Pulmonary artery endothelial cell (primary cell): ENCODE results near the gene GAS7. TPM values are rescaled to one million over a fixed set of nuclear protein-coding genes. Genes with fewer than 3 reads are reported as not detected.

Experiments used
- DNase-seq: peaks from one replicate; pipeline ENCODE4 v3.0.0-alpha.2; 2011; ENCODE audit warnings: low read depth, low spot score
- total RNA-seq: library from RNA; depleted of rRNA; stranded (reverse); fragments of >200 nt; gene quantifications from 2 replicates; pipeline ENCODE4 v1.2.3, GENCODE V29; 2014

GAS7 gene
- total RNA-seq: not detected in 2 replicates

- DNase-seq: no peak
Observed at GRCh38 chr17:10198509-10199249, at the start of gene GAS7. Gene GAS7, minus strand, starts transcription at chr17:10198606.

GRCh38 chr17:10247810-10248209 is 49.4 kb upstream of the GAS7 start:
- DNase-seq: no peak

DNA sequence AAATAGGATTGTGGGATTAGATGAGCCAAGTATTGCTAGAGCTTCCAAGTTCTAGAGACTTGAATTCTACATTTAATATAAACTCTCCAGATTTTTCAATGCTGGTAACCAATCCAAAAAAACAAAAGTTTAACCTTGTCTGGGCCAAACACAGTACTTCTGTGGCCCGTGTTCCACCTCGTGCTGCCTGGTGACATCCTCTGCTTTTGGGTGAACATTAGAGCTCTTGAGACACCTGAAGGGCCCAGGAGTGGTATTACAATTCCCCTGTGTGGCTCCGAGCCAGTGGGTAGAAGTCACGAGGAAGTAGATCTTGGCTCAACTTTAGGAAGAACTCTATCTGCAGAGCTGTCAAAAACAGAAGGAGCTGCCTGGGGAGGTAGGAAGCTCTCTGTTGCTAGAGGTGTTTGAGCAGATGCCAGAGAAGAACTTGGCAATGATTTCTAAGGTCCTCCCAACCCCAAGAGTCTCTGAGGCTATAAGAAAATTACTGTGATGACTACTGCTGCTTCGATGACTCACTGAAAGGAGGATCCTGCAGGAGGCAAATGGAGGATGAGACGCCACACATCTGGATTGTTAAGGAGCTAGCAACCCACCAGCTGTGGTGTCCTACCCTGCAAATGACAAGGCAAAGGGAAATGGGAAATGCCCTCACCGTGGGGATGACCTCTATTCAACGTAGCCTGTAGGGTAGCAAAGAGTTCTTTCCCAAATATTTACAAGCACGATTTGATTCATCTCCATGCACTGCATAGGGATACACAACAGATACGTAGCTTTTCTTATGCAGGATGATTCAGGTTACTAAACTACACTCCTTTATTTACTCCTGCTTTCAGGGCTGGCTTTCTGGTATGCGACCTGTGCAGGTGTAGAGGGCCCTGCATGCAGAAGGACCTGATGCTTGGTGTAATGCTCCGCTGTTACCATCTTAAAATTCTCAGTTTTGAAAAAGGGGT is 45.8 kb upstream of the GAS7 start:
- no peak for DNase-seq

- DNase-seq: no peak
Observed at GRCh38 chr17:10241781-10242180, 43.4 kb upstream of the GAS7 start.

DNA sequence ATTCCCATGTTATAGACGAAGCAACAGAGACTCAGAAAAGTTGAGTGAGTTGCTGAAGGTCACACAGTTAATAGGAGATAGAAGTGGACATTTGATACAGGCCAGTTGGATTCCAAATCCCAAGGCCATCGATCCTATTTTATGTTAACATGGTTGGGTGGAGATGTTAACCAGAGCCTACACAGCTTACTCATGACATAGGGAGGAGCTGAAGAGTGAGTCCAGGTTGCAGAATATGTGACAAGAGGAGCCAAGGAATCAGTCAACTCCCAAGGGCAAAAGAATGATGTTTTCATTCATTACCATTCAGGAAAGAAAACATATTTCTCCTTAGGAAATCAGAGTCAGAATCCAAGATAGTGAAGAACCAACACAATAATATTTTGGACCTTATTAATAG is 40.3 kb upstream of the GAS7 start:
- no peak for DNase-seq

DNA sequence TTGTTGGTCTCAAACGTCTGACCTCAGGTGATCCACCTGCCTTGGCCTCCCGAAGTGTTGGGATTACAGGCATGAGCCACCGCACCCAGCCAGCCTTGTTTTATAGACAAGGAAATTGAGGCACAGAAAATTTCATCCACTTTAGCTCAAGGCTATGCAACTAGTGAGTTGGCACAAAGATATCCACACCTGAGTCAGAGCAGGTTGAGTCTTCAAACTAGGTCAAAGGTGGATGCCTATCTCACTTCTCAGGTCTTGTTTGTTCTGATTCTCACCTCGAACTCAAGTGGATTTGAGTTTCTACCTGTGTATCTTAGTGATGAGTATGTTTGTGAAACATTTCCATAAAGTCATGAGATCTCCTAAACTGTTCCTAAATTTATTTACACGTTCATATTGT is 35.6 kb upstream of the GAS7 start:
- no peak for DNase-seq

DNA sequence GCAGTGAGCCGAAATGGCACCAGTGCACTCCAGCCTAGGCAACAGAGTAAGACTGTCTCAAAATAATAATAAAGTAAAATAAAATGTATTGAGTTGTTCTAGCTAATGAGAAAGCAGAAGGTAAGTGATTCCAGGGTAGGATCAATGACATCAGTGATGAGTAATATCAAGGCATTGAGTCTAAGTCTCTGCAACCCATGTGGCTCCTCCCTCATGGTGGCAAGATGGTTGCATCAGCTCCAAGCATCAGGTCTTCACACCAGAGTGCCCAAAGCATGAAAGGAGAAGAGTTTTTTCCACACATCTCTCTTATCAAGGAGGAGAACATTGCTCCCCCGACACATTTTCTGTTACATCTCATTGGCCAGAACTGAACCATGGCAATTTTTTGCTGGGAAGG is 34.8 kb upstream of the GAS7 start:
- no peak for DNase-seq

- no peak for DNase-seq
Observed at GRCh38 chr17:10229181-10229580, 30.8 kb upstream of the GAS7 start.

- DNase-seq: no peak
Observed at GRCh38 chr17:10226930-10227695, 28.7 kb upstream of the GAS7 start.

- DNase-seq: no peak
Observed at GRCh38 chr17:10224582-10225195, 26.3 kb upstream of the GAS7 start.

GRCh38 chr17:10219193-10219592 is 20.8 kb upstream of the GAS7 start:
- DNase-seq: no peak

GRCh38 chr17:10217916-10218315 is 19.5 kb upstream of the GAS7 start:
- no peak for DNase-seq

- no peak for DNase-seq
Observed at GRCh38 chr17:10216213-10216938, 18.0 kb upstream of the GAS7 start.

DNA sequence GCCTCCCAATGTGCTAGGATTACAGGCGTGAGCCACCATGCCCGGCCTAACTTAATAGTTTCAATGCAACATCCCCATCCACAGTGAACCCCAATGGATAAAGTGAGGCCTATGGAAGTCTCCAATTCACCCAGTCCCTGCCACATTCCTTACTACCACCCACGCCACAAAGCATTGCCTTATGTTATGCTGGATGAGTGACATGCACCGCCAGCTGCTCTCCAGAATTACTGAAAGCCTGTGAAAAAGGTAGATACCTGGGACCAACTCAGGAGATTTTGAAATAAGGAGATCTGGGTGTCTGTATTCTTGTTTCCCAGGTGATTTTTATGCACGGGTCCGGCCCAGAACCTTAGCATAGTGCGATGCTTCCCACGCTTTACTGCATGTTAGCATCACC is 16.9 kb upstream of the GAS7 start:
- DNase-seq: no peak

DNA sequence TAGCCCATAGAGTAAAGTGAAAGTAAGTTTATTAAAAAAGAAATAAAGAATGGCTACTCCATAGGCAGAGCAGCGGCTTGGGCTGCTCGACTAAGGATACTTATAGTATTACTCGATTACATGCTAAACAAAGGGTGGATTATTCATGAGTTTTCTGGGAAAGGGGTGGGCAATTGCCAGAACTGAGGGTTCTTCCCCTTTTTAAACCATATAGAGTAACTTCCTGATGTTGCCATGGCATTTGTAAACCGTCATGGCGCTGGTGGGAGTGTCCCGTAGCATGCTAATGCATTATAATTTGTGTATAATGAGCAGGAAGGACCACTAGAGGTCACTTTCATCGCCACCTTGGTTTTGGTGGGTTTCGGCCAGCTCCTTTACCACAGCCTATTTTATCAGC is 13.3 kb upstream of the GAS7 start:
- DNase-seq: no peak

GRCh38 chr17:10210151-10210574 is 11.8 kb upstream of the GAS7 start:
- no peak for DNase-seq

- DNase-seq: no peak
Observed at GRCh38 chr17:10208604-10209193, 10.3 kb upstream of the GAS7 start.

- DNase-seq: no peak
Observed at GRCh38 chr17:10207153-10207552, 8.7 kb upstream of the GAS7 start.

- DNase-seq: no peak
Observed at GRCh38 chr17:10205549-10206185, 7.3 kb upstream of the GAS7 start.

GRCh38 chr17:10201680-10202079 is 3.3 kb upstream of the GAS7 start:
- DNase-seq: no peak
